Activated CD4-positive, alpha-beta T cell treated with anti-CD3 and anti-CD28 coated beads, Interleukin-10, Interleukin-2, amounts not matched to agents 100 ng/mL and 50 ng/mL, durations not matched to agents 16 hours and 8 hours (primary cell): ENCODE measurements around the gene BABAM1.

Source experiments
- DNase-seq: peaks from one replicate; pipeline ENCODE4 v3.0.0-alpha.2; 2020

The BABAM1 gene

DNA sequence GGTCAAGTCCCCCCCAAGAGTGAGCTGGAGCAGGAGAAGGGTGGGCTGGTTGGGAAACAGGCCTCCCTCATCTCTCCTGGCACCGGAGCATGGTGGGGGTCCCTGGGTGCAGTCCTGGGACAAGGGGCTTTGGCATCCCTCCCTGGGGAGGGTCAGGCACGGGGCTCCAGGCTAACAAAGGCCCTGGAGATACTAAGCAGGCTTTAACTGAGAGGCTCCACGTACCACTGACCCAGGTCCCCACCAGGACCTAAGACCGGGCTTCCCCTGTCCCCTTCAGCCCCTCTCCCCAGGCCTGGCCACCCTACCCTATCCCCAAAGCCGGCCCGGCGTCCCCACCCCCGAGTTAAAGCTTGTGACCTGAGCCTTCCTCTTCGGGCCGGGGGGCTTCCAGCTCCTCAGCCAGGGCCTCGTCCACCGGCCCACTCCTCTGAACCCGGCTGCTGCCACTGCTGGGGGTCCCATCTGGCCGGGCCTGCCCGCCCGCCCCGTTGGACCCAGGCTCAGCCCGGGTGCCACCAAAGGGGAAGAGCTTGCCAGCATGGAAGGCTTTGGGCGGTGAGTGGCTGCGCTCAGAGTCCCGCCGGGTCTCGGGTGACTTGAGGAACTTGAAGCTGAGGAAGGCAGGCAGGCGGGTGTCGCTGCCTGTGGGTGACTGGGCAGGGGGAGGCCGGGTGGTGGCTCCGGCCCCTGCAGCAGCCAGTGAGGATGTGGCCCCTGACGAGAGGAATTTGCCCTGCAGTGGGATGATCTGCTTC, 57.3 kb downstream of the BABAM1 start:
- no peak for DNase-seq

GRCh38 chr19:17325133-17325532, 57.9 kb downstream of the BABAM1 start:
- no peak for DNase-seq

- no peak for DNase-seq
Measured at GRCh38 chr19:17325881-17326594, 58.8 kb downstream of the BABAM1 start.

DNA sequence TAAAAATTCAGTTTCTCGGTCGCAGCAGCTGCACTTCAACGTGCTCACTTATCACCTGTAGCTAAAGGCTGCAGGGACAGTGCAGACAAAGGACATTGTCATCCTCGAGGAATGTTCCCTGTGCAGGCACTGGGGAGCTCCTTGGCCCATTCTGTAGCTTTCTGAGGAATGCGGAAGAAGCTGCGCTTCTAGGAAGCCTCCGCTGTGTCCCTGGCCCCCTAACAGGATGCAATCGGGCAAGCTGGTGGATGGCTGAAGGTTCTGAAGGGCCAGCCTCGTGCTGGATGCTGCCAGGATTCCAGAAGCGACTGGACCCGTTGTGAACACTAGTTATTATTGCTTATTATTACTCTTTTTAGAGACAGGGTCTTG, 59.3 kb downstream of the BABAM1 start:
- no peak for DNase-seq

DNA sequence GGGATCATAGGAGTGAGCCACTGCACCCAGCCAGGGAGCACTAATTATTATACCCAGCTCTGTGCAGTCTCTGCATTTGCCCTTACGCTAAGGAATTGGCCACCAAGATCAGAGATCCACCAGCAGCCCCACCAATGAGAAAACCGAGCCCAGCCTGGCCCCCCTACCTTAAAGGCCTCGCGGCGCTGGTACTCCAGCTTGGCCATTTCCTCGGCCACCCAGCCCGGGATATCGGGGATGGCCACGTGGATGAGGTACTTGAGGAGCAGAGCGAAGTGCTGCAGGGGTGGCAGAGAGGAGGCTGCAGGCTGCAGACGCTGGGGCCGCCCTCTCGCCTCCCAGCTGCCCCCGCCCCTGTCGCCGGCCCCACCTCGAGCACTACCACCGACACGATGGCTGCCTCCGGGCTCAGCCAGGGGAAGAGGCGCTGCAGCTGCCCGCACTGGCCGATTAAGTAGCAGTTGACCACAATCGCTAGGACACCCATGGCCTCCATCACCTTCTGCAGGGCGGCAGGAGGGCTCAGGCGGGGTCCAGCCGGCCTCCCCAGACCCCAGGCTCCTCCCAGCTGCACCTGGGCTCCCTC, 59.9 kb downstream of the BABAM1 start:
- no peak for DNase-seq

DNA sequence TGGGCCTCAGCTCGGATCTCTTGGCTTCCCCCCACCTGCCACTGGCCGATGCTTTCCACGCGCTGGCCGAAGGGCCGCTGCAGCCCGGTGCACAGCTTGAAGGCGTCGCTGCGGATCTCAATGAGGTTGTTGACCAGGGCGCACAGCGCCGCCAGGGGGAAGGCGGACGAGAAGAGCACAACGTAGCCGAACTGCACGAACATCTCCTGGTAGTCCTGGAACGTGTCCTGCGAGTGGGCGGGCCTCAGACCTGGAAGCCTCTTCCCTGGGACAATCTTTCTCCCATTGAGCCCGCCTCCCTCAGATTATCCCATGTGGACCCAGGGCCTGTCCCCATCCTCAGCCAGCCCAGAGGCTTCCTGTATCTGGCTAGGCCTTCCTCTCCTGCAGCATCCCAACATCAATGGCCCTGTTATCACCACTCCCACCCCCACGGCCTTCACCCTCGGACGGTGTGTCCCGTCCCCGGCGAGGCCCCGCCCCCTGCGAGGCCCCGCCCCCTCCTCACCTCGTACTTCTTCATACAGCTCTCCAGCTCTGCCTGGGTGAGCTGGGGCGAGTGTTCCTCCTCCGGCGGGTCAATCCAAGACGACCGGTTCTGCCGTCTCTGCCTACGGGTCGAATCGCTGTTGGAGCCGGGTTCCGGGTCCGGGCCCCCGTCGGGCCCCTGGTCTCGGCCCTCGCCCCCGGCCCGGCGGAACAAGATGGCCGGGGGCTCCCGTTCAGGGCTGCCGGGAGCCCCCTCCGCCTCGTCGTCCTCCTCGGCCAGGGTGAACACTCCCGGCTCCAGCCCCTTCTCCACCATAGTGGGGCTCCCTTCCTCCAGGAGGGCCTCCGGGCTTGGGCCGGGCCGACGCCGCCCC, 60.6 kb downstream of the BABAM1 start:
- peak; percentile 55 for DNase-seq
